Inferior parietal cortex (tissue), 1 donor: ENCODE results near the gene MACROD2.
"Not testable (repeated sequence)": the region's sequence is repeated elsewhere in the genome, so short reads cannot be mapped to it uniquely, and the experiment has no call there.

Source experiments
- DNase-seq: peaks from one replicate; pipeline ENCODE4 v3.0.0-alpha.2; 2016; ENCODE audit errors: extremely low spot score

The MACROD2 gene

DNA sequence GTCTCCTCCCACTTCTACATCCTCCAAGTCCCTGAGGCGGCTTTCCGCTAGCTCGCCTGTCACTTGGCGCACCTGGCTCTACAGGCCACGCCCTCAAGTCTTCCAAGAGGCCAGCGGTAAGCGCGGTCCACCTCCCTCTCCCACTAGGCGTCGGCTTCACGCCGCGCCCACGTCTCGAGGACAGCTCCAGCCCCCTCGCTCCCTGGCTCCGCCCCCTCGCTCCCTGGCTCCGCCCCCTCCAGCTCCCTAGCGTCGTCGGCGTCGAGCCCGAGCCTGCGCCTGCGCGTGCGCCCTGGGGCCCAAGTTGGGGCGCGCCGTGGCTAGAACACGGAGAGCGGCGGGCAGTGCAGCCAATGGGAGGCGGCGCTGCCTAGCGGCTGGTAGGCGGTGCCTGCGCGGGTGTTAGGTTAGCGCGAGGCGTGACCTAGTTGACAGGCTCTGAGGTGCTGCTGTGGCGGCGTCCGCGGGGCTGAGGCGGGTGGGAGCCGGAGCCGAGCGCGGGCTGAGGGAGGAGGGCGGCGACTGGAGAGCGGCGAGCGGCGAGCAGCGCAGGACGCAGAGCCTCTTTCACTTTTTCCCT is at the start of gene MACROD2:
MACROD2 (plus strand) TSS at position 431 of the 580 bp plus-strand sequence.
- DNase-seq = peak; percentile 84

DNA sequence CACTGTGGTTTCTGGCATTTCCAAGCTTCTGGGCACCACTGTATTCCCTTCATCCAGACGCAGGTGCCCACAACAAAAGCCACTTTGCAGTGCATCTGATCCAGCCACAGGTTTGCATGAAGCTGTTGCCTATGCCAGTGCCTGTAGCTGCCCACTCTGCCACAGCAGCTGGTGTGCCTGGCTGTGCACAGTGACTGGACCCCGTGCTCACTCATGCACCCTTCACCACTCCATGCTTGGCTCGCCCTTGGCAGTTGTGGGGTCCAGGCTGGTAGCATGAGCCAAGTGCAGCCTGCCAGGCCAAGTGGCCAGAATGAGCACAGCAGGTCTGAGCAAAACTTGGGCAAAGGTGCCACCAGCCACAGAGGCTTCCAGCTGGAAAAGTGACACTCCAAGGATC is 47.6 kb upstream of the MACROD2 start:
- no peak for DNase-seq

DNA sequence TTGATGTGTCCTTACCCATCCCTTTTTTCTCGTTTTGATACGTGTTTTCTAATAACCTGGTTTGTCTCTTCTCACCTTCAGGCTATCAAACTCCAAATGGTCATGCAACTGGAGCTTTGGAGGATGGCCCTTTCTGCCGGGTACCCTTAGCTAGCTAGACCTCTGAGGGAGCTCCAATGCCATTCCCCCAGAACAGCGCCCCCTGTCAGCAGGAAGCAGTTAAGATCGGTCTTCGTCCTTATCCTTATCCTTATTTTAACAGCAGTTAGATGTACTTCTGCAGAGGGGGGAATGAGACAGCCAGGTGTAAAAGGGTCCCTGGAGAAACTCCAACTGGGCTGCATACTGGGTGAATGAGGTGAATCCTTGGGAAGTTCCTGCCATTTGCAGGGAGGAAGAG is 42.1 kb upstream of the MACROD2 start:
- DNase-seq = no peak

DNA sequence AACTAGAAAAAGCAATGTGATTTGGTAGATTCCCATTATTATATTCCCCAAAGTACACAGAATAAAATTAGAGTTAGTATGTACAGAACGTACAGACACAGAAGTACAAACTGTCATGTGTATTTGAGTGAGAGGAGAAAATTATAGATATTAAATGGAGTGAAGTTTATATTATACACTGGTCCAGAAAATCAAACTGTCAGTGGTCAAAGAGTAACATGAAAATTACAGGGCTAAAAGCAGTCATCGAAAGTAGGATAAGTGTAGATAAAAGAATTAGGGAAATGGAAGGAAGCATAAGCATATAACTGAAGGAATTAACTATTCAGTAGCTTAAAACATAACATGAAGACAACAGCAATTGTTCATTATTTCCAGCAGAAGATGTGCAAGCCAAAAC is 35.2 kb upstream of the MACROD2 start:
- no peak for DNase-seq

DNA sequence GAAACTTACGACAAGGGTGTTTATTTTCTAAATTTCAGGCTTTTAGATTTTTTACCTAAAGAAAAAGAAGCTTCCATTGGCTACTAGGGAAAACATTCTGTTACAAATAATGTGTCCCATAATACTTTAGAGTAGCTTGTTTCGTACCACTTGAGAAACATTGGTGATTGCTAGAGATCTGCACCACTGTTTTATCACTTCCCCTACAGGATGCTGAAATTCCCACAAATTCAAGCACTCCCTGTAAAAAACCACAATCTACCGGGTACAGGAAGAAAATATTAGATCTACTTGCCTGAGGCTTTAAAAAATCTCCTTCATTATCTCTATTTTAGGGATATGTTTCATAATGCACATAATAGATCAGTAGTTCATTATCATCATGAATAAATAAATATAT is 34.8 kb upstream of the MACROD2 start:
- DNase-seq = no peak

DNA sequence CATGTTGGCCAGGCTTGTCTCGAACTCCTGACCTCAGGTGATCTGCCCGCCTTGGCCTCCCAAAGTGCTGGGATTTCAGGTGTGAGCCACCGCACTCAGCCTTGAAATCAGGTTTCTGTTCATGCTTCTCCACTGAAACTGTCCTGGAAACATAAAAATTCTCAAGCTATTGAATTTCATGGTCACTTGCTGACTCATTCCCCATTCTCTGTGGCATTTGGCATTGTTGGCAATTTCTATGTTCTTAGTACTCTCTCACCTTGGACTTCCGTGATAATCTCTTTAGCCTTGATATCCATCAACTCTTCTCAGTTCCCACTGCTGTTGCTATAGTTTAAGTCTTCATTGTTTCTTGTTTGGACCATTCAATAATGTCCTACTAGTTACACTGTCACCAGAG is 11.1 kb upstream of the MACROD2 start:
- DNase-seq = no peak

DNA sequence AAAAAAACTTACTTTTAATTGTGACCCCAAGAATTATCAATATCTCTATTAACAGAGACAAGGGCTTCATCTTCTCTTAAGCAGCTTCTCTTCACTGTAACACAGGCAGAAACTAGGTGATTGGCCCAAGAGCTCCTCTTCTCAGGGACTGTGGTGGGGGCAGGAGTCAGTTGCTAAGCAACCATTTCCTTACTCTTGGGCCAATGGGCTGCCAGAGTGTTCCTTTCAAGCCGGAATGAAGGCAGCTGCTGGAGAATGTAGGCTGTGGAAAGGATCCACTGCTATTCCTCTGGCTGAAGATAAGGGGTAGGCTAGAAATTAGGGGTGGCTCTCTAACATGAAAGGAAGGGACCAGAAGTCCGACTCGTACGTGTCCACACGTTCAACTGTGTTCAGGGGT is 4.9 kb upstream of the MACROD2 start, which contains the start of gene SEL1L2:
SEL1L2 (minus strand) TSS at position 150 of the 400 bp plus-strand sequence; CDS start at position 70, 80 bp downstream.
- DNase-seq = no peak

DNA sequence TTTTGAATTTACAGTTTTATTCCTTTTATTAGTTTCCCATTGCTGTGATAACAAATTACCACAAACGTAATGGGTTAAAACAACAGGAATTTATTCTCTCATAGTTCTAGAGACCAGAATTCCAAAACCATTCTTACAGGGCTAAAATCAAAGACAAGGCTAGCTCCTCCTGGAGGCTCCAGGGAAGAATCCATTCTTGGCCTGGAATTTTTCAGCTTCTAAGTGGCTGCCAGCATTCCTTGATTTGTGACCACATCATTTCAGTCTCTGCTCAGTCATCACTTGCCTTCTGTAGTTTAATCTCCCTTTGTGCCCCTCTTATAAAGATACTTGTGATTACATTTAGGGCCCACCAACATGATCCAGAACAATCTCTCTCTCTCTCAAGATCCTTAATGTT is 4.0 kb upstream of the MACROD2 start:
- no peak for DNase-seq

DNA sequence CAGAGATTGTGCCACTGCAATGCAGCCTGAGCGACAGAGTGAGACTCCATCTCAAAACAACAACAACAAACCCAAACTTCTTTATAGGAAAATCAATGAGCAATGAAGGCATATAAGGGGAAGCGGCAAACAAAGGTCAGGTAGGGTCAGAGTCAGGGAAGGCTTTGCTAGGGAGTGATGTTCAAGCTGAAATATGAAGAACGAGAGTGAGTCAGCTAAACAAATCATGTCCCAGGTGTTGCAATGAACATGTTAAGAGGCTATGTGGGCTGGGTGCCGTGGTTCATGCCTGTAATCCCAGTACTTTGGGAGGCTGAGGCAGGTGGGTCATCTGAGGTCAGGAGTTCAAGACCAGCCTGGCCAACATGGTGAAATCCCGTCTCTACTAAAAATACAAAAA is 3.4 kb upstream of the MACROD2 start:
- DNase-seq = not testable (repeated sequence)

DNA sequence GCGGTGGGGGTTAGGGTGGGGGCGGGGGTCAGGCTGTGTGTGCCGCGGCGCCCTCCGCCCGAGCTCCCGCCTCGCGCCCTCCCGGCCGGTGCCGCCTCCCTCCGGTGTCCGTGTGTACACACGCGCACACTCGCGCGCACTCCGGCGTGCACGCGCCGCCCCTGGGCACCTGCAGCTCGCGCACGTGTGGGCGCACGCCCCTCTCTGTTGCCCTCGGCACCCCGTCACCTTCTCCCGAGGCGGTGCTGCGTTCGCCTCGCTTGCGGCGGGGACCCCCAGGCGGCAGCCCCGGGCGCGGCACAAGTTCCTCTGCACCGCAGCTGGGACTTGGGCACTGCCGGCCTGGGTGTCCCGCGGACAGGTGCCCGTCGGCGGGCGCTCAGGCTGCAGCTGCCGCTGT is 525 bp downstream of the MACROD2 start:
- peak; percentile 11 for DNase-seq

DNA sequence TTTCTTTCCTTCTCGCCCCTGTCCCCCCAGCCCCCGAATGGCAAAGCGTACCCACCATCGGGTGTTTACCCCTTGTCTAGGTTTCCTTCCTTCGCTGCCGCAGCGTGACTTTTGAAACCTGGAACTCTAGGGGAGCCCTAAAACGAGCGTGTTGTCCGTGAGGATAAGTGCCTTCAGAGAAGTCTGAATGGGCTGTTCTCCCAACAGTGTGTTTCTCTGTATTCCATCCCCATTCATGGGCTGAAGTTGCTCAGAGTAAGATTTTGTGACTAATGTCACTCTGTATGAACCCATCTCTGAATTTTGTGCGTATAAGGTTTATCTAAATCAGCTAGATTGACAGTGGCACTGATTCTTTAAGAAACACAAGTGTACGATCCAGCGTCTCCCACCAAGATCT is 949 bp downstream of the MACROD2 start:
- DNase-seq = peak; percentile 19

DNA sequence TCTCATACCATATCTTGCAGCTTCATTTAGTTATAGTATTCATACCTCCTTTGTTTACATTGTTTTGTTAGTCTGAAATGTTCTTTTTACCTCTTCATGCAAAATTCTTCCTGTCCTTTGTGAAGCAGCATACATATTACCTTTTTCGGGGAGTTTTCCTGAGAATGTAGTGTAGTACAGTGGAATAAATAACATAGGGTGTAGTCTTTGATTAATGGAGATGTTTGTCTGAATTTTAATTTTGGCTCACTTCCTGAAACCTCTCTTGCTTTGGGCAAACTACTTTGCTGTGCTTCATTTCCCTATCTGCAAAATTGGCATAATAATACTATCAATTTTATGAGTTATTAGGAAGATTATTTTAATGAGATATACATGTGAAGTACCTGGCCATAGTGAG is 5.6 kb downstream of the MACROD2 start:
- DNase-seq = no peak

DNA sequence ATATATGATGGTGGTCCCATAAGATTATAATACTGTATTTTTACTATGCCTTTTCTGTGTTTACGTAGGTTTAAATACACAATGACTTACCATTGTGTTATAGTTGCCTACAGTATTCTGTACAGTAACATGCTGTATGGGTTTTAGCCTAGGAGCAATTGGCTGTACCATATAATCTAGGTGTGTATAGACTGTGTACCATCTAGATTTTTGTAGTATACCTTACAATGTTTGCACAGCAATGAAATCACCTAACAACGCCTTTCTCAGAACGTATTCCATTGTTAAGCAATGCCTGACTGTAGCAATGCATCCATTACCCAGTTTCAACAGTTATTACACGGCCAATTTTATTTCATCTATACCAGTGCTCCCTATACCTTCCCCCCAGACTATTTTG is 10.7 kb downstream of the MACROD2 start:
- no peak for DNase-seq

DNA sequence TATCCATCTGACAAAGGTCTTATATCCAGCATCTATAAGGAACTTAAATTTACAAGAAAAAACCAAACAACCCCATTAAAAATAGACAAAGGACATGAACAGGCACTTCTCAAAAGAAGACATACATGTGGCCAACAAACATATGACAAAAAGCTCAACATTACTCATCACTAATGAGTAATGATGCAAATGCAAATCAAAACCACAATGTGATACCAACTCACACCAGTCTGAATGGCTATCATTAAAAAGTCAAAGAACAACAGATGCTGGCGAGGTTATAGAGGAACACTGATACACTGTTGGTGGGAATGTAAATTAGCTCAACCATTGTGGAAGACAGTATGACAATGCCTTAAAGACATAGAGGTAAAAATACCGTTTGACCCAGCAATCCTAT is 13.9 kb downstream of the MACROD2 start:
- no peak for DNase-seq

DNA sequence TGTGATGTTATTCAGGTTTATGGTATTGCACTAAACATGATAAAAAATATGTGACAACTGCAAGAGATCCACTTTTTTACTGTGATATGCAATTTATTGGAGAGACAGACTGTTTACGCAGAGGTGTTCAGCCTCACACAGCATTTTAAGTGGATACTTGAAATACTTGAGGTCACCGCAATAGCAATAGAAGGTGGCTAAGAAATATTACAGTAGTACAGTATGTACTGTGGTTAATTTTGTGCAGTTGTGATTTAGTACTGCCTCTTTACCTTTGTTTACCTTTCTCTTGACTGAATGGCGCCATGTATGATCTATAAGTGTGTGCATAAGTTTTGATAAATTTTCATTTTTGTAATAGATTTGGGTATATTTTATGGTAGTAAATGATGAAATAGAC is 17.4 kb downstream of the MACROD2 start:
- no peak for DNase-seq

DNA sequence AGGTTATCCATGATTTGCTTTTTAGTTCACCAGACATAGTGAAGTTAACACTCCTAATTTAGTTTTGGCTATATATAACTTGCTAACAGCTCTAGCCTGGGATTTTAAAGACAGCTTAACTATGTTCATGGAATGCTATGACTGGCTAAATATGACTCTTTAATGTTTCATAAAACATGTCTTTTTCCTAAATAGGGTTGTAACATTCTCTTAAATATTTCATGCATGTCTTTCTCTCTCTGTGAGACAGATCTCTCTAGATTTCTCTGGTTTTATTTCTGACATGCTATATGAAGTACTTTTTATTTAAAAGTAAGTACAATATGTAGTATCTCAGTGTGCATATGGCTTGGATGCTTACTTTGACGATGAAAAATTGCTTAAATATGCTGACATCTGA is 35.7 kb downstream of the MACROD2 start:
- no peak for DNase-seq

DNA sequence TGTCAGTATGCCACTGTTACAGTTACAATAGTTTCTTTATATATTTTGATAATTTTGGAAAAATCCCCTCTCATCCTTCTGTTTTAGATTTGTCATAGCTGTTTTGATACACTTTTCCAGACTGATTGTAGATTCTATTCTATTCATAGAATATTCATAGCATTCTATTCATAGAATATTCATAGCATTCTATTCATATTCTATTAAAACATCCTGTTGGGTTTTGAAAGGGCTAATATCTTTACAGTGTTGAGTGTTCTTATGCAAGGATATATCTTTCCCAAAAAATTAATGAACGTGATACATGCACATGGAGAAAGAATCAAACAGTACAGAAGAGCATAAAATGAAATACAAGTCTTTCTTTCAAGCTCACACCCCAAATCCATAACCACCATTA is 38.0 kb downstream of the MACROD2 start:
- no peak for DNase-seq

DNA sequence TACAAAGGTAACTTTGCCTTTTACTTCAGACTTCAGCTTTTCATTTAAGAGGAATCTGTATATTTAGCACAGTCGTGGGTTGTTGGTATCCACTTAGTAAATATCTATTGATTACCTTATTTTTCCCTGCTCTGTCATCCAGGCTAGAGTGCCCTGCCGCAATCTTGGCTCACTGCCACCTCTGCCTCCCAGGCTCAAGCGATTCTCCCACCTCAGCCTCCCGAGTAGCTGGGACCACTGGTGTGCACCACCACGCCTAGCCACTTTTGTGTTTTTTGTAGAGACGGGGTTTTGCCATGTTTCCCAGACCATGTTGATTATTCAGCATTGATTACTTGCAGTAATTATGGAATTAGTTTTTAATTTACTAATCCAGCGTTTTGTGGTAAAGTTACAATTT is 41.3 kb downstream of the MACROD2 start:
- DNase-seq = no peak

DNA sequence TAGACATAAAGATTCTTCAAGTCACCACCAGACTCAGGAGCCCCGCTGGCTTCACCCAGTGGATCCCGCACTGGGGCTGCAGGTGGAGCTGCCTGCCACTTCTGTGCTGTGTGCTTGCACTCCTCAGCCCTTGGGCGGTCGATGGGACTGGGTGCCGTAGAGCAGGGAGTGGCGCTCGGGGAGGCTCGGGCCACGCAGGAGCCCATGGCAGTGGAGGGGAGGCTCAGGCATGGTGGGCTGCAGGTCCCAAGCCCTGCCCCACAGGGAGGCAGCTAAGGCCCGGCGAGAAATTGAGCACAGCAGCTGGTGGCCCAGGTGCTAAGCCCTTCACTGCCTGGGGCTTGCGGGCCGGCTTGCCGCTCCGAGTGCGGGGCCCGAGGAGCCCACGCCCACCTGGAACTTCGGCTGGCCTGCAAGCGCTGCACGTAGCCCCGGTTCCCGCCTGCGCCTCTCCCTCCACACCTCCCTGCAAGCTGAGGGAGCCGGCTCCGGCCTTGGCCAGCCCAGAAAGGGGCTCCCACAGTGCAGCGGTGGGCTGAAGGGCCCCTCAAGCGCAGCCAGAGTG is 49.5 kb downstream of the MACROD2 start:
- DNase-seq = not testable (repeated sequence)

DNA sequence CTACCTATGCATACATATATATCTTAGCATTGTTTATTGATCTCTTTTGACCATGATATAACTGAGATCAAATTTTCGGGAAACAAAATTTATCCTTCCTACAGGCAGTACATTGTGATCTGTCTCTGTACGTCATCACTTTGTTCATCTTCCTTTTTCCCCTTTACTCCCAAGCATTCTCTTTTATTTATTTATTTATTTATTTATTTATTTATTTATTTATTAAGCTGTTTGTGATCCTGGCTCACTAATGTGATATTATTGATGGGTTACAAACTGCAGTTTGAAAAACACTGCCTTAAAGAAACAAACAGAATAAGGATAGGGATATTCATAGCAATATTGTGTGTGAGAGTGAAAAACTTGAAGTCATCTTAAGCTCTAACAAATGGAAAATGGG is 51.2 kb downstream of the MACROD2 start:
- no peak for DNase-seq

DNA sequence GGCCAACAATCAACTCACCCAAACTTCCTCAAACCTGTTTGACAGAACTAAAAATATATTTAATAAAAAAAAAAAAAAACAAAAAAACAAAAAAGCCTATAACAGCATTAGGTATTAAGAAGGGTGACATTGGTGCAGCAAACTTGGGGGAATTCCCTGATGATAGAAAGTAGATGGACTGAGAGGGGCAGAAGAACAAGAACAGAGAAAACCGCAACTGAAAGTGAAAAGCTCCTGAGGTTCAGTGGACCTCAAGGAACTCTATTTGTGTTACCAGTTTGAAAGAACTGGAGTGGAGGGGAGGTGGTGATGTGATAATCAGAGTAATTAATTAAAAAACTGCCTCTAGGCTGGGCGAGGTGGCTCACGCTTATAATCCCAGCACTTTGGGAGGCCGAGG is 53.8 kb downstream of the MACROD2 start:
- no peak for DNase-seq

DNA sequence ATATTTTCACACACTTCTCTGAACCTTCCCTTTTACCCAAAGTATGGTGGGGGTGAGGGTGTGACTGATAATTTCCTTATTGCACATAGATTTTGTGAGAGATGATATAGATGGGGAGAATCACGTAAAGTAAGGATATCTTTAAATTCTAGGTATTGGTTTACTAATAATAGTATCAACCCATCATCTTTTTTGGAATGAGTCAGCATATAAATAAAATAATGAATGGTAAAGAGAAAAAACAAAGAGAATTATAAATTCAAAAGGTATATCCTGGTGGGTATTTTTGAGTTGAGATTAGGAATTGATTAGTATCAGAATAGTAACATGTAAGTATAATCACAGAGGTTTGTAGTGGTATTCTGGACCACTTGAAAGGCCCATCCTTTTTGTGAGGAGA is 56.1 kb downstream of the MACROD2 start:
- DNase-seq = no peak

DNA sequence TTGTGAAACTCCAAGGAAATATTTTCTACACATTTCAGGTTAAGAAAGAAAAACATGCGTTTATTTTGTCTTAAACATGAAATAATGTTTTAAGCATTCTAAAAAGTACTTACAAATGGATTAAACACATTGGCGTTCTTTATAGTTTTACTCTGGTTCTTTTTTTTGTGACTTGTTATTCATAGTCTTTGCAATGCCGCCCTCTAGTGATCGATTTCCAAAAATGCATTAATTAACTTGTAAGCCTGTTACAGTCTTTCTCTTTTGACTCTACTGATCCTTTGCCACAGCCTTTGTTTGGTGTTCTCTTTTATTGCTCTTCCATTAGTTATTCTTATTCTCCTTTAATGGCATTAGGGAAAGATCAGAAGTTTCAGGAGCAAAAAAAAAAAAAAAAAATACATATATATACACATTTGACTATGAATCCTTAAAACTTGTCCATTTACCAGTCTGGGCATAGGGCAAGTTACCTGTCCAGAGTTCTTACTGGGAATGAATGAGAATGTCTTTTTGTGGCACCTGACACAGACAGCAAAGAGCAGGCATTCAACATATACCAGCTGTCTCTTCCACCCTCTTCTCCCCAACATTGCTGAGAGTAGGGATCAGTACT is 59.9 kb downstream of the MACROD2 start:
- peak; percentile 90 for DNase-seq

DNA sequence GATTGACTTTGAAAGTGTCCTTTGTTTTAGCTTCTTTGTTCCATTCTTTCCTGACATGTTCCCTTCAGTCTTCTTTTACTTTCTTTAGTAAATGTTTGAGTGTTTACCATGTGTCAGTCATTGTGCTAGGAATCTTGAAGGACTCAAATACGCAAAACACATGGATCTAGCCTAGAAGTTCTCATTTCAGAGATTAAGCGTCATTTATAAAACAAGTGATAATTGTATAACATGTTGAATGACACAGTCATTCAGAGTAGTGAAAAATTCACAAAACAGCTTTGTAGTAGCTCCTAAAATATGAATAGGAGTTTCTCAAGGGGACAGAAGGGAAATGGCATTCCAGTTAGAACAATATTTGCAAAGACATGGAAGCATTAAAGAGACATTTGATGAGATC is 66.9 kb downstream of the MACROD2 start:
- no peak for DNase-seq
